A673 (cell line): ENCODE measurements around the gene ZBTB16.

Experiments
- CTCF ChIP-seq: fragments of 300-800, 200-600 bp; sonication (generic); conservative IDR thresholded peaks from 2 replicates; pipeline ENCODE4 v1.5.1; 2017; ENCODE audit warnings: low read depth, mild to moderate bottlenecking, antibody characterized with exemption, low read length, moderate library complexity, mixed read lengths
- EZH2 ChIP-seq: fragments of 200-600 bp; sonication (generic); IDR thresholded peaks from 2 replicates; pipeline ENCODE4 v1.6.1; 2017; ENCODE audit warnings: borderline replicate concordance, low read depth, mild to moderate bottlenecking, mixed read lengths, antibody characterized with exemption, low read length; ENCODE audit not compliant: poor library complexity, severe bottlenecking

- no peak for TF ChIP-seq CTCF
- TF ChIP-seq EZH2 = no peak
These were observed 228.6 kb downstream of the ZBTB16 start for GRCh38 chr11:114288136-114288535.
